A673 (cell line): Measurements from ENCODE around the gene TCTN3.

Experiments used
- CTCF ChIP-seq: fragments of 300-800, 200-600 bp; sonication (generic); conservative IDR thresholded peaks from 2 replicates; pipeline ENCODE4 v1.5.1; 2017; ENCODE audit warnings: low read depth, mild to moderate bottlenecking, antibody characterized with exemption, low read length, moderate library complexity, mixed read lengths
- EZH2 ChIP-seq: fragments of 200-600 bp; sonication (generic); IDR thresholded peaks from 2 replicates; pipeline ENCODE4 v1.6.1; 2017; ENCODE audit warnings: borderline replicate concordance, low read depth, mild to moderate bottlenecking, mixed read lengths, antibody characterized with exemption, low read length; ENCODE audit not compliant: poor library complexity, severe bottlenecking

- TF ChIP-seq CTCF (no peak), EZH2 (no peak)
Measured at GRCh38 chr10:95653895-95654294, 39.8 kb downstream of the TCTN3 start.
